H1 (cell line): Measurements from ENCODE around the gene NBDY. TPM values are rescaled to one million over a fixed set of nuclear protein-coding genes. Genes with fewer than 3 reads are reported as not detected.

ENCODE experiments used
- ATF2 ChIP-seq: IDR thresholded peaks from 2 replicates; pipeline ENCODE4 v1.6.1; 2012; ENCODE audit warnings: low read length, inconsistent platforms
- CHD7 ChIP-seq: fragments of 300-600 bp; sonication (generic); IDR thresholded peaks from 2 replicates; pipeline ENCODE4 v1.7.1; 2012; ENCODE audit warnings: low read length, moderate library complexity, mild to moderate bottlenecking, inconsistent platforms; ENCODE audit not compliant: insufficient replicate concordance
- CREB1 ChIP-seq: IDR thresholded peaks from 2 replicates; pipeline ENCODE4 v1.6.1; 2012; ENCODE audit warnings: inconsistent platforms
- E2F6 ChIP-seq: IDR thresholded peaks from 2 replicates; pipeline ENCODE4 v1.6.1; 2012; ENCODE audit warnings: inconsistent platforms
- HDAC6 ChIP-seq: IDR thresholded peaks from one replicate; pipeline ENCODE4 v1.7.1; 2012; ENCODE audit warnings: low read depth, mild to moderate bottlenecking, inconsistent platforms, low read length, moderate library complexity
- JUN ChIP-seq: IDR thresholded peaks from 2 replicates; pipeline ENCODE4 v1.6.1; 2011; ENCODE audit warnings: low read depth, mild to moderate bottlenecking, improper control_type of control experiment, low read length
- SIX5 ChIP-seq: IDR thresholded peaks from 2 replicates; pipeline ENCODE4 v1.6.1; 2011; ENCODE audit warnings: mild to moderate bottlenecking, low read depth, low read length
- TCF12 ChIP-seq: IDR thresholded peaks from 2 replicates; pipeline ENCODE4 v1.6.1; 2011; ENCODE audit warnings: low read depth, mild to moderate bottlenecking, low read length
- ZNF274 ChIP-seq: IDR thresholded peaks from 2 replicates; pipeline ENCODE4 v1.7.0; 2012; ENCODE audit warnings: low read length, borderline replicate concordance; ENCODE audit errors: extremely low read depth
- polyA plus RNA-seq, 7 experiments: library from polyadenylated mRNA; depleted of rRNA in 3 of 7; stranded (reverse) in 5 of 7; unstranded in 2 of 7; fragments of >200 nt in 5 of 7; fragments of 200-250 nt in 2 of 7; gene quantifications; 1 replicate in 5 of 7; 2 replicates in 1 of 7; 4 replicates in 1 of 7; pipeline versions ENCODE4 v1.2.1 to v1.2.3, GENCODE V29; 2011 to 2013; ENCODE audit warnings: missing spikeins in 2 of 7, mixed read lengths in 2 of 7
- total RNA-seq: library from RNA; stranded (reverse); fragmentation: NEBNext Ultra II Directional; extraction: Animal tissue kit (Norgen Biotek cat#: 25700); gene quantifications from 2 replicates; pipeline ENCODE4 v1.2.1, GENCODE V29; 2021

The NBDY gene
- total and polyA plus RNA-seq, 2 of the 8 experiments (the other 6 are each of a cell fraction or from before 2014, with no cell fraction given) = 42.3 to 57.8 TPM

- TF ChIP-seq CHD7 (no peak), TCF12 (no peak), CREB1 (no peak), JUN (no peak), ZNF274 (no peak), SIX5 (no peak), ATF2 (no peak), HDAC6 (no peak), E2F6 (no peak)
Measured at GRCh38 chrX:56791456-56791855, 62.4 kb downstream of the NBDY start (continued).
